GM13977 (cell line): ENCODE measurements around the gene SENP5.

Experiments
- DNase-seq: peaks from one replicate; pipeline ENCODE4 v3.0.0; 2012; ENCODE audit warnings: low spot score
- in situ Hi-C: fragments of 300-500 bp; cut with MboI; formaldehyde crosslinking; loops from one replicate; pipeline ENCODE4 v1.12.0; 2022; ENCODE audit warnings: low sequenced_read_pairs, low pct_unique_long_range_greater_than_20kb, mixed read lengths, inconsistent platforms; ENCODE audit not compliant: unreplicated experiment
- TF ChIP-seq, protein P1 (sequence below): IDR thresholded peaks from 2 replicates; pipeline ENCODE4 v1.5.1; 2012; ENCODE audit warnings: mild to moderate bottlenecking, control low read depth; ENCODE audit not compliant: insufficient read depth; ENCODE audit errors: extremely low read depth, missing control alignments

Gene SENP5

DNA sequence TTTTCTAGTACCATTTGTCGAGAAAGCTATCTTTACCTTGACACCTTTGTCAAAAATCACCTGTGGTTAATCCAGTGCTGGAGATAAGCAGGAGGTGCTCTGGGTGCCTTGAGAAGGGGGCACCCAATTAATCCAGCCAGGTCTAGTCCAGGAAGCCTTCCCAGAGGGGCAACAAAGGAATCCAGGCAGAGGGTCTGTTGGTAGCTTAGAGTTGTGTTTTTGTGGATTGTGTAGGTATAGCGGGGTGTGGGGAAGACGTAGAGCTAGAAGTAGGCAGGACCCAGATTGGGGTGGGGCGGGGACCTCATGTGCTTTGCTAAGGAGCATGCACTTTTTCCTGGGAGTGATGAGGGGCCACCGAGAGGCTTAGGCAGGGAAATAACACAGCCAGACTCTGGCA, 106.9 kb downstream of the SENP5 start:
- in situ Hi-C loops, result loop anchor here (10.0 kb wide), 1 partner anchor 140 kb away; no protein-coding TSS in a partner anchor
- TF ChIP-seq, protein P1, sequence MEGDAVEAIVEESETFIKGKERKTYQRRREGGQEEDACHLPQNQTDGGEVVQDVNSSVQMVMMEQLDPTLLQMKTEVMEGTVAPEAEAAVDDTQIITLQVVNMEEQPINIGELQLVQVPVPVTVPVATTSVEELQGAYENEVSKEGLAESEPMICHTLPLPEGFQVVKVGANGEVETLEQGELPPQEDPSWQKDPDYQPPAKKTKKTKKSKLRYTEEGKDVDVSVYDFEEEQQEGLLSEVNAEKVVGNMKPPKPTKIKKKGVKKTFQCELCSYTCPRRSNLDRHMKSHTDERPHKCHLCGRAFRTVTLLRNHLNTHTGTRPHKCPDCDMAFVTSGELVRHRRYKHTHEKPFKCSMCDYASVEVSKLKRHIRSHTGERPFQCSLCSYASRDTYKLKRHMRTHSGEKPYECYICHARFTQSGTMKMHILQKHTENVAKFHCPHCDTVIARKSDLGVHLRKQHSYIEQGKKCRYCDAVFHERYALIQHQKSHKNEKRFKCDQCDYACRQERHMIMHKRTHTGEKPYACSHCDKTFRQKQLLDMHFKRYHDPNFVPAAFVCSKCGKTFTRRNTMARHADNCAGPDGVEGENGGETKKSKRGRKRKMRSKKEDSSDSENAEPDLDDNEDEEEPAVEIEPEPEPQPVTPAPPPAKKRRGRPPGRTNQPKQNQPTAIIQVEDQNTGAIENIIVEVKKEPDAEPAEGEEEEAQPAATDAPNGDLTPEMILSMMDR, result no peak
- DNase-seq, result no peak

DNA sequence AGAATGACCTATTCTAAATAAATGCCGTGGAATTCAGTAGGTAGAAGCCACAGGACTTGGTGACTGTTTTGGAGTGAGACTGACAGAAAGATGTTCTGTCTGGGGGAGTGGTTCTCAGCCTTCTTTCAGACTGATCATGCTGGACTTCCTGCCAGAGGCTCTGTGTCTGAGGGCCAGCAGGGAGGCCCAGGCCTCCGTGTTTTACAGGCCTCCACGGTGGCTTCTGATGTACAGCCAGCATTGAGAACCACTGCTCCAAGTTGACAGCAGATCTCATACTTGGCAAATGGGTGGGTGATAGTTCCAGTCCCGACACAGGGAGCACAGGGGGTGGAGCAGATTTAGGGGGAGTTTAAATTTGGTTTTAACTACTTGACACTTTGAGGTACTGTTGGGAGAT, 107.6 kb downstream of the SENP5 start:
- TF ChIP-seq, protein P1, result no peak
- in situ Hi-C loops, result loop anchor here (10.0 kb wide), 1 partner anchor 141 kb away; no protein-coding TSS in a partner anchor
- no peak for DNase-seq

DNA sequence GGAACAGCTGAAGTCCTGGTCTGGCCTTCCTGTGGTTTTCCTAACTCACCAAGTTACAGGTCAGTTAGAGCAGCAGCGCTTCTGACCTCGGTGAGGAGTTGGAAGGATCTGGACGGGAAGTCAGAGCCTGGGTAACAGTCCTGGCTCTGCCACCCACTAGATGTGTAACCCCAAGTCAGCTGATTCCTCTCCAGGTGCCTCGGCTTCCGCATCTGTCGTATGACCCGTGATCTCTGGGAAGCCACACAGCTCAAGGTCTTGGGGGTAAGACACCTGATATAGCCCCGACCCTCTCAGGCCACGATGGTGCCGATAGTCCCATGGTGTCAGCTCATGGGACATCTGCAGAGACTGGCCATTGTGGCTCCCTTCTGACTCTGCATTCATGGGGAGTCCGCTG, 109.2 kb downstream of the SENP5 start:
- TF ChIP-seq, protein P1, result no peak
- in situ Hi-C loops, result loop anchor here (10.0 kb wide), 1 partner anchor 142 kb away; no protein-coding TSS in a partner anchor
- DNase-seq, result no peak

DNA sequence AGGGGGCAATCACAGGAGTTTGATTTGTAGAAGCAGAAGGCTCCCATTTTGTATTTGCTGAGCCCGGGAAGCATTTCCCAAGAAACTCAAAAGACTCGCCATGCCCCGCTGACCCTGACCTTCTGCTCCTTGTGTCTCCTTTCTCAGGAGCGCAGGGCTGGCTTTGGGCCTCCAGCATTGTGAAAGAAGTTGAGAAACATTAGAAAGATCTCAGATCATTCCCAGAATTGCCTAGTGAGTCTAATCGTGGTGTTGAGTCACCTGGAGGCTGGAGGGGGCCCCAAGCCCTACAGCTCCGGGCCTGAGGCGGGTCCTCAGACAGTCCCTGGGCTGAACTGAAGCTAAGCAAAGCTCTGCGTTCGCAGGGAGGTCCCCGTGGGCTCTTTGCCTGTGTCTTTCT, 111.8 kb downstream of the SENP5 start:
- TF ChIP-seq, protein P1, result no peak
- in situ Hi-C loops, result loop anchor here (10.0 kb wide), 1 partner anchor 145 kb away; no protein-coding TSS in a partner anchor
- no peak for DNase-seq

DNA sequence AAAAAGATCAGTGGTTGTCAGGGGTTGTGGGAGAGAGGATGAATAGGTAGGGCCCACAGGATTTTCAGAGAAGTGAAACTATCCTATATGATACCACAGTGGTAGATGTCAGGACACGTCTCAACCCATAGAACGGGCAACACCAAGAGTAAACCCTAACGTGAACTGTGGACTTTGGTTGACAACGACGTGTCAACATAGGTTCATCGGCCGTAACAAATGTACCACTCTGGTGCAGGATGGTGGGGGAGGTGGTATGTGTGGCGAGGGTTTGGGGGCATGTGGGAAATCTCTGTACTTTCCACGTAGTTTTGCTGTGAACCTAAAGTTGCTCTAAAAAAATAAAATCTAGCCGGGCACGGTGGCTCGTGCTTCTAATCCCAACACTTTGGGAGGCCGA, 113.9 kb downstream of the SENP5 start:
- in situ Hi-C loops, result no loop called here
- TF ChIP-seq, protein P1, result no peak
- no peak for DNase-seq

DNA sequence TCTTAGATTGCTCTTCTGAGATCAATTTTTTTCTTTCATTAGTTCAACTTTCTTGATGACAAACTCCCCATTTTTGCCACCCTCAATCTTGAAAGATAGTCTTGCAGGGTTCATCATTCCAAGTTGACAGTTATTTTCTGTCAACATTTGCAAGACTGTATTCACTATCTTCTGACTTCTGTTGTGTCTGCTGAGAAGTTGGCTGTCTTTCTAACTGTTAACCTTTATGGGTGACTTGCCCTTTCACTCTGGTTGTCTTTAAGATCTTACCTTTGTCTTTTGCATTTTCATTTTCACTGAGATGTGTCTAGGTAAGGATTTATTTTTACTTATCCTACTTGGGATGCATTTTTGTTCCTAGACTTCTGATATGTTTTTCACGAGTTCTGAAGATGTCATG, 115.5 kb downstream of the SENP5 start:
- in situ Hi-C loops, result no loop called here
- TF ChIP-seq, protein P1, result no peak

More for the DNA sequence above, 115.5 kb downstream of the SENP5 start:
- no peak for DNase-seq
